NCI-H748 (cell line): ENCODE measurements around the gene CRYZ.
A peak's percentile ranks its signal among the peaks of the same experiment; 100 is the strongest.
"Not testable (repeated sequence)": the region's sequence is repeated elsewhere in the genome, so short reads cannot be mapped to it uniquely, and the experiment has no call there.

ENCODE experiments used
- DNase-seq: peaks from one replicate; lab custom pipeline; 2025; ENCODE audit not compliant: unreplicated experiment; lab: John Stamatoyannopoulos, UW

Gene CRYZ

DNA sequence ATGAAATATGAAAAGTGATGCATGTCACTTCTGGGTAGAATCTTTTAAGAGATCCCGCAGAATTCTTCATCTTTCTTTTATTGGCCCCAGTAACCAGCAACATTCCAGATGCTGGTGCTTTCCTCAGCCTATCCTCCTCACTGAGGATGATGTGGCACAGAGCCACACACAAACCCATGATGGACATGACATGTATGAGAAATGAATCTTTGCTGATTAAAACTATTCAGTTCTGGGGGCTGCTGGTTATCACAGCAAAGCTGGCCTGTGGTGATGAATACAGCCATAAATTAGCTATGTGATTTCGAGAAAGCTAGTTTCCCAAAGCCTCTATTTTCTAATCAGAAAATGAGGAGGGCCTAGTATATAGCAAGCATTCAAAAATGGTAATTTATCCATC lies 51.0 kb downstream of the CRYZ start:
- no peak for DNase-seq

- no peak for DNase-seq
These were observed 51.4 kb downstream of the CRYZ start for GRCh38 chr1:74681449-74681848.

DNA sequence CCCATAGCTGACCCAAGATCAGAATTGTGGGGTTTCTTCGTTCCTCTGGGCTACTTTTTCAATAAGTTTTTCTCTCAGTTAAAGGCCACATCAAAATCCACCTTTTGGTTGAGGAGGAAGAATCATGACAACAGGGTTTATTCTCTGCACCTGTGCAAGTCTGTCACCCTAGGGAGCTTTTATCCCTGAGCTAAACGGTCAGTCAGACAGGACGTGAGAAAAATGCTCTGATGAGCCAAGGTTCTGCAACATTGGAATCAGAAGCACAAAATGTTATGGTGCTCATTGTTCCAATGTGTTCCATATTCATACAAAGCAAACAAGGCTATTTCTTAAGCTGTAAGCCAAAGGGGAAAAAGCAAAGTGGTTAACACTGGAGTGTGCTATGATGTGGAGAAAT lies 51.8 kb downstream of the CRYZ start:
- DNase-seq, result no peak

DNA sequence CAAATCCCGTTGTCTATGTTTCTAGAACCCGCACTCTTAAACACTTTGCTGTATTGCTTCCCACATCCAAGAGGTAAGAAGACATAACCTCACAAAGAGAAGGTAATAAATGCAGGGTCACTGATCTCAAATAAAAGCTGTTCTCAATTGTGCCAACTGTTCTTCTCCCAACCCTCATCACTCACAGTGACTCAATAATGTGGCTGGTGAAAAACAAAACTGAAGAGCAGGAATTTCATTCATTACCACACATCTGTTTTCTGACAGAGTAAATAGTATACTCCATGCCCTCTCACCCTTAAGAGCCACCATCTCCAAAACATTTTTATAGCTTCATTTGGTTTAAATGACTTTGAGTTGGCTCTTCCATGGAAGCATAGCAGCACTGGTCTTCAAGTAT lies 53.0 kb downstream of the CRYZ start:
- no peak for DNase-seq

GRCh38 chr1:74677926-74678325 lies 54.9 kb downstream of the CRYZ start:
- DNase-seq, result no peak

GRCh38 chr1:74674278-74675048 lies 58.4 kb downstream of the CRYZ start:
- no peak for DNase-seq

DNA sequence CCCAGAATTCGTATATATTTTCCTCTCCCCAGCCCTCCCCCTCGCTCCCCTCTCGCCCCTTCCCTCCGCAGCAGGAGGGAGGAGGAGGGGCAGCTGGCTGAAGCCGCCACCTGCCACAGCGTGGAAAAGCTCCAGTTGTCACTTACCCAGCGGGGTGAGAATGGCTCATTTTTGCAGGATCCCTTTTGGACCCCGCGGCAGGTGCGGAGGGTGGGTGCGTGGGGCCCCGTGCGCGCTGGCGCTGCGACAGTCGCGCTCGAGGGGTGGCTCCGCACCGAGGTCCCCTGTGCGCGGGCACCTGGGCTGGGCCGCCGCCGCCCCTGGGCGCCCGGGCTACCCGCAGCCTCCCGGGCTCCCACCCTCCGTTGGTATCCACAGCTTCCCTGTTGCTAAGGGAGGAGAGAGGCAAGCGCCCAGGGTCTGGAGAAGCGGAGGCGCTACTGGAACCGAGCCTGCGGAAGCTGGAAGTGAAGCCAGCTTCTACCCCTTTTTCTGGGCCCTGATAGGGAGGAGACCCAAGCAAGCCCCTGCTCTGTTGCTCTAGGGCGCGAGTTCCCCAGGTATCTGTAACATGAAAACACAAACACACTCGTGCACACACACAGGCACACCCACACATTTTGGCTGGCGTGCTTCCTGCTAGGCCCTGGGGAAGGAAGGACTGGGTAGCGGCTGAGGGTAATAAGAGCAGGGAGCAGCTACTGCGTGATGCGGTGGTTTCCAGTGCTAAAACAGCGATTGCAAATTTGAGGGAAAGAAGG lies 59.3 kb downstream of the CRYZ start, which contains the start of gene ERICH3:
Gene ERICH3, minus strand, starts transcription at position 442 of the 761 bp plus-strand sequence. Its CDS starts 273 bp downstream, at position 169.
- DNase-seq, result peak; percentile 86

- DNase-seq, result not testable (repeated sequence)
These were observed 62.0 kb downstream of the CRYZ start for GRCh38 chr1:74670866-74671265.
